Measurements from ENCODE around the gene PPP2R3B. TPM values are rescaled to one million over a fixed set of nuclear protein-coding genes. Genes with fewer than 3 reads are reported as not detected.

The PPP2R3B gene
- total RNA-seq, 2 donors from 2014 or later = 72.5 to 98.7 TPM

GRCh38 chrX:341541-342101 lies 45.1 kb downstream of the PPP2R3B start:
- H3K4me1 ChIP-seq (ENCODE audit: control insufficient read depth, insufficient read depth, low read length) = no peaks in the 10 kb centered on the region
- H3K9ac ChIP-seq (ENCODE audit: extremely low read depth, low read length, poor library complexity, severe bottlenecking) = no peak overlapping the region
- Mint-ChIP-seq H3K27me3 (ENCODE audit: insufficient read depth) (no peaks in the 10 kb centered on the region), H3K4me1 (no peaks in the 10 kb centered on the region), H3K9me3 (peaks cover 19% of the 10 kb centered on the region), H3K4me3 (no peak overlapping the region), H3K36me3 (ENCODE audit: low read depth) (peaks cover 47% of the 10 kb centered on the region), H3K27ac (no peak overlapping the region)
- no peaks in the 10 kb centered on the region for H3K27me3 ChIP-seq (ENCODE audit: control insufficient read depth, insufficient read depth, low read length, poor library complexity, severe bottlenecking)
- DNase-seq = no peak
- TF ChIP-seq CTCF (conservative IDR thresholded peaks at IDR 0.05) = no peak
- no peaks in the 10 kb centered on the region for H3K9me3 ChIP-seq (ENCODE audit: control insufficient read depth, low read length)
- no peak overlapping the region for H3K27ac ChIP-seq (ENCODE audit: low read depth, low read length)
- WGBS, 2 experiments (ENCODE audit: insufficient coverage in 1 of 2, insufficient read length in 1 of 2) = 94 to 95% methylated on average over 28 to 36 of the region's 36 CpGs
- H3K36me3 ChIP-seq (ENCODE audit: control insufficient read depth, insufficient read depth, low read length) = peaks cover 21% of the 10 kb centered on the region
- H3K4me3 ChIP-seq (ENCODE audit: low read length) = no peak overlapping the region

- Histone ChIP-seq H3K27ac (ENCODE audit: low read depth, low read length) (no peak overlapping the region), H3K27me3 (ENCODE audit: control insufficient read depth, insufficient read depth, low read length, poor library complexity, severe bottlenecking) (no peaks in the 10 kb centered on the region), H3K4me1 (ENCODE audit: control insufficient read depth, insufficient read depth, low read length) (no peaks in the 10 kb centered on the region), H3K9ac (ENCODE audit: extremely low read depth, low read length, poor library complexity, severe bottlenecking) (no peak overlapping the region), H3K36me3 (ENCODE audit: control insufficient read depth, insufficient read depth, low read length) (peaks cover 21% of the 10 kb centered on the region), H3K4me3 (ENCODE audit: low read length) (no peak overlapping the region), H3K9me3 (ENCODE audit: control insufficient read depth, low read length) (no peaks in the 10 kb centered on the region)
- no peak overlapping the region for H3K4me3 Mint-ChIP-seq
- peaks cover 19% of the 10 kb centered on the region for H3K9me3 Mint-ChIP-seq
- no peaks in the 10 kb centered on the region for H3K4me1 Mint-ChIP-seq
- no peak overlapping the region for H3K27ac Mint-ChIP-seq
- WGBS, 2 experiments (ENCODE audit: insufficient coverage in 1 of 2, insufficient read length in 1 of 2) = 94 to 95% methylated on average over 31 to 52 of the region's 52 CpGs
- no peak for TF ChIP-seq CTCF (conservative IDR thresholded peaks at IDR 0.05)
- DNase-seq = no peak
- H3K27me3 Mint-ChIP-seq (ENCODE audit: insufficient read depth) = no peaks in the 10 kb centered on the region
- peaks cover 54% of the 10 kb centered on the region for H3K36me3 Mint-ChIP-seq (ENCODE audit: low read depth)
These were observed 45.9 kb downstream of the PPP2R3B start for GRCh38 chrX:340641-341423.

- WGBS, 2 experiments (ENCODE audit: insufficient coverage in 1 of 2, insufficient read length in 1 of 2) = 93 to 95% methylated on average over 11 to 12 of the region's 24 CpGs
- H3K4me3 Mint-ChIP-seq = no peak overlapping the region
- DNase-seq = no peak
- Histone ChIP-seq H3K9ac (ENCODE audit: extremely low read depth, low read length, poor library complexity, severe bottlenecking) (no peak overlapping the region), H3K27me3 (ENCODE audit: control insufficient read depth, insufficient read depth, low read length, poor library complexity, severe bottlenecking) (no peaks in the 10 kb centered on the region), H3K36me3 (ENCODE audit: control insufficient read depth, insufficient read depth, low read length) (peaks cover 21% of the 10 kb centered on the region), H3K4me3 (ENCODE audit: low read length) (no peak overlapping the region), H3K27ac (ENCODE audit: low read depth, low read length) (no peak overlapping the region), H3K4me1 (ENCODE audit: control insufficient read depth, insufficient read depth, low read length) (no peaks in the 10 kb centered on the region), H3K9me3 (ENCODE audit: control insufficient read depth, low read length) (no peaks in the 10 kb centered on the region)
- H3K4me1 Mint-ChIP-seq = no peaks in the 10 kb centered on the region
- no peaks in the 10 kb centered on the region for H3K27me3 Mint-ChIP-seq (ENCODE audit: insufficient read depth)
- peaks cover 19% of the 10 kb centered on the region for H3K9me3 Mint-ChIP-seq
- TF ChIP-seq CTCF (conservative IDR thresholded peaks at IDR 0.05) = no peak
- H3K27ac Mint-ChIP-seq = no peak overlapping the region
- peaks cover 57% of the 10 kb centered on the region for H3K36me3 Mint-ChIP-seq (ENCODE audit: low read depth)
These were observed 46.6 kb downstream of the PPP2R3B start for GRCh38 chrX:340121-340520.
